ES-I3 (cell line): Measurements from ENCODE around the gene BLTP2.

ENCODE experiments used
- H3K36me3 ChIP-seq: 2 replicates; pipeline ENCODE4 v1.6.1; 2013; ENCODE audit warnings: mild to moderate bottlenecking, low read length, control low read depth, moderate library complexity; ENCODE audit not compliant: insufficient read depth
- H3K4me1 ChIP-seq: 2 replicates; pipeline ENCODE4 v1.6.1; 2013; ENCODE audit warnings: mild to moderate bottlenecking, control low read depth, low read length; ENCODE audit not compliant: insufficient read depth
- H3K9ac ChIP-seq: 2 replicates; pipeline ENCODE4 v1.6.1; 2013; ENCODE audit warnings: low read depth, mild to moderate bottlenecking, low read length, moderate library complexity
- H3K9me3 ChIP-seq: 2 replicates; pipeline ENCODE4 v1.6.1; 2013; ENCODE audit warnings: mild to moderate bottlenecking, low read length, moderate library complexity; ENCODE audit not compliant: control insufficient read depth, insufficient read depth

BLTP2 gene

GRCh38 chr17:28644787-28645575 lies at the start of gene BLTP2:
Gene BLTP2 (minus strand): TSS chr17:28645158. CDS start chr17:28645056, 102 bp downstream.
- Histone ChIP-seq H3K36me3 (peaks cover 35% of the 10 kb centered on the region), H3K9ac (peak within 1 kb of the TSS; percentile 91), H3K4me1 (no peaks in the 10 kb centered on the region; the same call in 1 of the 2 replicates)

GRCh38 chr17:28693869-28694268 lies 48.9 kb upstream of the BLTP2 start:
- Histone ChIP-seq H3K36me3 (peaks cover 46% of the 10 kb centered on the region), H3K4me1 (no peaks in the 10 kb centered on the region), H3K9ac (no peak overlapping the region), H3K9me3 (no peaks in the 10 kb centered on the region)

More at GRCh38 chr17:28644787-28645575, at the start of gene BLTP2:
- H3K9me3 ChIP-seq, result no peaks in the 10 kb centered on the region

- no peak overlapping the region for H3K9ac ChIP-seq
- no peaks in the 10 kb centered on the region for H3K9me3 ChIP-seq
- peaks cover 59% of the 10 kb centered on the region for H3K36me3 ChIP-seq
- no peaks in the 10 kb centered on the region for H3K4me1 ChIP-seq
Observed at GRCh38 chr17:28689011-28689410, 44.1 kb upstream of the BLTP2 start.

- Histone ChIP-seq H3K4me1 (no peaks in the 10 kb centered on the region), H3K9me3 (no peaks in the 10 kb centered on the region), H3K36me3 (peaks cover 57% of the 10 kb centered on the region), H3K9ac (no peak overlapping the region)
Observed at GRCh38 chr17:28688481-28688880, 43.5 kb upstream of the BLTP2 start.

GRCh38 chr17:28686296-28686695 lies 41.3 kb upstream of the BLTP2 start:
- Histone ChIP-seq H3K9me3 (no peaks in the 10 kb centered on the region), H3K36me3 (peaks cover 70% of the 10 kb centered on the region), H3K4me1 (no peaks in the 10 kb centered on the region), H3K9ac (no peak overlapping the region)

GRCh38 chr17:28685366-28685765 lies 40.4 kb upstream of the BLTP2 start:
- Histone ChIP-seq H3K9ac (no peak overlapping the region), H3K9me3 (no peaks in the 10 kb centered on the region), H3K36me3 (peaks cover 72% of the 10 kb centered on the region), H3K4me1 (no peaks in the 10 kb centered on the region)

GRCh38 chr17:28684963-28685362 lies 40.0 kb upstream of the BLTP2 start:
- Histone ChIP-seq H3K9ac (no peak overlapping the region), H3K4me1 (no peaks in the 10 kb centered on the region), H3K36me3 (peaks cover 70% of the 10 kb centered on the region), H3K9me3 (no peaks in the 10 kb centered on the region)

GRCh38 chr17:28682655-28683054 lies 37.7 kb upstream of the BLTP2 start:
- H3K9ac ChIP-seq, result no peak overlapping the region
- no peaks in the 10 kb centered on the region for H3K9me3 ChIP-seq
- no peaks in the 10 kb centered on the region for H3K4me1 ChIP-seq
- peaks cover 63% of the 10 kb centered on the region for H3K36me3 ChIP-seq

- no peak overlapping the region for H3K9ac ChIP-seq
- no peaks in the 10 kb centered on the region for H3K9me3 ChIP-seq
- H3K36me3 ChIP-seq, result peaks cover 55% of the 10 kb centered on the region
- H3K4me1 ChIP-seq, result no peaks in the 10 kb centered on the region
Observed at GRCh38 chr17:28675980-28676379, 31.0 kb upstream of the BLTP2 start.

- H3K36me3 ChIP-seq, result peaks cover 54% of the 10 kb centered on the region
Observed at GRCh38 chr17:28675490-28675889, 30.5 kb upstream of the BLTP2 start.

GRCh38 chr17:28669918-28670317 lies 25.0 kb upstream of the BLTP2 start:
- Histone ChIP-seq H3K9ac (no peak overlapping the region), H3K36me3 (peaks cover 34% of the 10 kb centered on the region), H3K4me1 (no peaks in the 10 kb centered on the region), H3K9me3 (no peaks in the 10 kb centered on the region)

More at GRCh38 chr17:28675490-28675889, 30.5 kb upstream of the BLTP2 start:
- H3K9me3 ChIP-seq, result no peaks in the 10 kb centered on the region
- no peaks in the 10 kb centered on the region for H3K4me1 ChIP-seq
- no peak overlapping the region for H3K9ac ChIP-seq

- Histone ChIP-seq H3K4me1 (peaks cover 6% of the 10 kb centered on the region), H3K9me3 (no peaks in the 10 kb centered on the region), H3K9ac (no peak overlapping the region), H3K36me3 (peaks cover 21% of the 10 kb centered on the region)
Observed at GRCh38 chr17:28667870-28668269, 22.9 kb upstream of the BLTP2 start.

- Histone ChIP-seq H3K36me3 (peaks cover 15% of the 10 kb centered on the region), H3K4me1 (peaks cover 6% of the 10 kb centered on the region), H3K9me3 (no peaks in the 10 kb centered on the region; the same call in 1 of the 2 replicates), H3K9ac (no peak overlapping the region)
Observed at GRCh38 chr17:28665994-28666393, 21.0 kb upstream of the BLTP2 start.

GRCh38 chr17:28663723-28664122 lies 18.8 kb upstream of the BLTP2 start:
- Histone ChIP-seq H3K9me3 (no peaks in the 10 kb centered on the region; the same call in 1 of the 2 replicates), H3K36me3 (peaks cover 14% of the 10 kb centered on the region; the same call in 1 of the 2 replicates), H3K9ac (no peak overlapping the region), H3K4me1 (peaks cover 6% of the 10 kb centered on the region)

- H3K36me3 ChIP-seq, result peaks cover 20% of the 10 kb centered on the region
- peaks cover 6% of the 10 kb centered on the region for H3K4me1 ChIP-seq
- no peaks in the 10 kb centered on the region; the same call in 1 of the 2 replicates for H3K9me3 ChIP-seq
- H3K9ac ChIP-seq, result peak overlapping the region; percentile 100
Observed at GRCh38 chr17:28662527-28662829, 17.5 kb upstream of the BLTP2 start.
